Stimulated activated CD8-positive, alpha-beta memory T cell treated with anti-CD3 and anti-CD28 coated beads, Interleukin-4, amount 100 ng/mL, for 1 hour (primary cell): ENCODE results near the gene SLC17A6.

Experiments
- DNase-seq, 2 donors: peaks; one replicate each; pipeline ENCODE4 v3.0.0-alpha.2; 2020; ENCODE audit warnings: low read depth in 2 of 2, low spot score in 1 of 2

The SLC17A6 gene

DNA sequence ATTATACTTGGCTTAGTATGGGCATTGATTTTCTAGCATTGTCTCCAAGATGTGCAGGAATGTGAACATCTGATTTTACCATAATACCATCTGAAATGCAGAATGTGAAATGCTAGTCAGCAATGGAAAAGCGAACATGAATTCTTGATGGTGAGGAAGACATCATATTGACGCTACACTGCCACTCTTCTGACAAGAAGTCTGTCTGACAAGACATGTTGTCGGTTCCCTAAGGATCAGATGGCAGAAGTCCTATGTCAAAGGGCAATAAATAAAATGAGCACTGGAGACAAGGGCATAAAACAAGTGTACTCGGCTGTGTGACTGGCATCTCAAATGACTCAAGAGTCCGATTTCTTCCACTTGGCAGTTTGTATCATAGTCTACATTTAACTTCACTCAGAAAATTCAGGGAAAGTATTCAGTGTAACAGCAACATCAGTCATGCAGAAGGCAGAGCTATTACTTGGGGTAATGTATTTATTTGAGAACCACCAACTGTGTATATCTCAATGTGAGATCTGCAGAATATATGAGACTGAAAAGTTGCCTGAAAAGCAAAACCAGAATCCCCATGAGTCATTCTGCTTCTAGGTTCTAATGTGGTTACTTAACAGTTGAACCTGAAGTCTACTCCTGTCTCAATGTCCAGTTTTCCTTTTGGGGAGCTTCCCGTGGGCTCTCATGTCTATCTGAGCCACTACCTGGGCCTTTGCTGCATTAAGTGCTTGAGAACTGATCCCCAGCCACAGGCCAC, 51.5 kb downstream of the SLC17A6 start:
- no peak for DNase-seq

- no peak for DNase-seq
Measured at GRCh38 chr11:22390283-22390655, 52.1 kb downstream of the SLC17A6 start.

DNA sequence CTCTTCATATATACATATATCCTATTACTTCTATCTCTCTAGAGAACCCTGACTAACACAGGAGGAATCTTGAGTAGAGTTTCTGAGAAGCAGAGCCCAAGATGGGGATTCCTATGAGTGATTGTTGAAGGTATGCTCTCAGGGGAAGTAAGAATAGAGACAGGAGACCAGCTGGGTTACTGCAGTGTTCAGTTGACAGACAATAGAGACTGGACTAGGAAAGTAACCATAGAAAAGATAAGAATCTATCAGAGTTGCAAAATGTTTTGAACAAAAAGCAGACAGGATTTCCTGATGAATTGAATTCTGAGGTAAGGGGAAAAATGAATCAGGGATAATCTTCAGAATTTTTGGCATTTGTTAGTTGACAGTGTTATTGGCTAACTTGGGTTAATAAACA, 54.4 kb downstream of the SLC17A6 start:
- no peak for DNase-seq

- DNase-seq: no peak
Measured at GRCh38 chr11:22405377-22405776, 67.2 kb downstream of the SLC17A6 start.

GRCh38 chr11:22407267-22407666, 69.1 kb downstream of the SLC17A6 start:
- DNase-seq: no peak

- no peak for DNase-seq
Measured at GRCh38 chr11:22407921-22408320, 69.7 kb downstream of the SLC17A6 start.

- DNase-seq: no peak
Measured at GRCh38 chr11:22415476-22415875, 77.3 kb downstream of the SLC17A6 start.

DNA sequence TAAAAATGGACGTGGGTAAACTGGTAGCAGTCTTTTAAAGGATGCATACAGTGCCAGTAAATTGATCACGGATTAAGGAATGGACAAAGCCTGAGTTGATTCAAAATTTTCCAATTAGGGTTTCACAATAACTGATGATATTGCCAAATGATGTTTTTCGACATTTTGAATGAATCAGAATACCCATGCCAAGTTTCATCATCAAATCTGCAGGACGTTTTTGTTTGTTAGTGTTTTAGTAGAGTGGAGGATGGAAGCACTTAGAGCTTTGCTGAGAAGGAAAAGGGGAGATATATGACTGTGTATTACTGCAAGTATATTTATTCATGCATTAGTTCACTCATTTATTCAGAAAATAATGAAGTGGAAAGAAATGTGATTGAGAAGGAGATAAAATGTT, 78.3 kb downstream of the SLC17A6 start:
- DNase-seq: no peak

DNA sequence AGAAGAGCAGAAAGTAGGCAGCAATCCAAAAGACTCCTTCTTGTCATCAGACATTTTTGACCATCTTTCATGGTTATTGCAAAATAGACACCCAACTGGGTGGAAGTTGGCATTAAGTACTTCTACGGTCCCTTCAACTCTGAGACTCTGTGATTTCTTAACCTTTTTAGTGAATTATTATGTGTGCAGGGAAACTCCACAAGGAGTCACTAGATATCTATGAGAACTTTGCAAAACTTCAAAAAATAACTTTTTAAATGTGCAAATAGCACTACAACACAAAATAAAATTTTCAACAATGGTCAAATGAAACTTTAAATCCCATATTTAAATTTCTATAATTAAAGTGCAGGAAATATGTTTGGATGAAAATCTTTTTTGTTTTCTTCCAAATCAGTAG, 88.7 kb downstream of the SLC17A6 start:
- no peak for DNase-seq
